GM21619 (cell line): ENCODE results near the gene ABCA1.
"Not testable (repeated sequence)": the region's sequence is repeated elsewhere in the genome, so short reads cannot be mapped to it uniquely, and the experiment has no call there.

Experiments
- ATAC-seq: cut with Tn5 transposase; IDR thresholded peaks from one replicate; pipeline ENCODE4 v1.9.1; 2021; ENCODE audit not compliant: unreplicated experiment

Gene ABCA1

GRCh38 chr9:104905153-104905901 lies 22.6 kb downstream of the ABCA1 start:
- no peak for ATAC-seq

GRCh38 chr9:104903609-104904008 lies 24.3 kb downstream of the ABCA1 start:
- no peak for ATAC-seq

- ATAC-seq: no peak
Measured at GRCh38 chr9:104900871-104901270, 27.1 kb downstream of the ABCA1 start.

GRCh38 chr9:104900324-104900723 lies 27.6 kb downstream of the ABCA1 start:
- ATAC-seq: no peak

GRCh38 chr9:104899759-104900247 lies 28.2 kb downstream of the ABCA1 start:
- ATAC-seq: no peak

- ATAC-seq: not testable (repeated sequence)
Measured at GRCh38 chr9:104898376-104898775, 29.6 kb downstream of the ABCA1 start.

- ATAC-seq: no peak
Measured at GRCh38 chr9:104896131-104896530, 31.8 kb downstream of the ABCA1 start.

GRCh38 chr9:104895572-104895971 lies 32.4 kb downstream of the ABCA1 start:
- ATAC-seq: no peak

GRCh38 chr9:104892701-104893100 lies 35.3 kb downstream of the ABCA1 start:
- ATAC-seq: no peak

GRCh38 chr9:104890433-104890770 lies 37.6 kb downstream of the ABCA1 start:
- ATAC-seq: no peak

- no peak for ATAC-seq
Measured at GRCh38 chr9:104885818-104886709, 41.9 kb downstream of the ABCA1 start.

GRCh38 chr9:104883169-104883568 lies 44.8 kb downstream of the ABCA1 start:
- no peak for ATAC-seq

GRCh38 chr9:104882566-104882965 lies 45.4 kb downstream of the ABCA1 start:
- ATAC-seq: no peak

GRCh38 chr9:104882086-104882485 lies 45.9 kb downstream of the ABCA1 start:
- ATAC-seq: no peak

GRCh38 chr9:104879555-104880309 lies 48.2 kb downstream of the ABCA1 start:
- ATAC-seq: no peak

GRCh38 chr9:104876587-104876986 lies 51.4 kb downstream of the ABCA1 start:
- no peak for ATAC-seq

GRCh38 chr9:104875897-104876296 lies 52.1 kb downstream of the ABCA1 start:
- ATAC-seq: no peak

GRCh38 chr9:104875320-104875719 lies 52.6 kb downstream of the ABCA1 start:
- ATAC-seq: no peak

- ATAC-seq: no peak
Measured at GRCh38 chr9:104873489-104873850, 54.5 kb downstream of the ABCA1 start.

GRCh38 chr9:104872656-104873488 lies 55.1 kb downstream of the ABCA1 start:
- no peak for ATAC-seq
